GM21529 (cell line): ENCODE data around the gene TMEM108.
A peak's percentile ranks its signal among the peaks of the same experiment; 100 is the strongest.

Source experiments
- ATAC-seq: cut with Tn5 transposase; IDR thresholded peaks from one replicate; pipeline ENCODE4 v1.9.1; 2021; ENCODE audit not compliant: unreplicated experiment

Gene TMEM108

DNA sequence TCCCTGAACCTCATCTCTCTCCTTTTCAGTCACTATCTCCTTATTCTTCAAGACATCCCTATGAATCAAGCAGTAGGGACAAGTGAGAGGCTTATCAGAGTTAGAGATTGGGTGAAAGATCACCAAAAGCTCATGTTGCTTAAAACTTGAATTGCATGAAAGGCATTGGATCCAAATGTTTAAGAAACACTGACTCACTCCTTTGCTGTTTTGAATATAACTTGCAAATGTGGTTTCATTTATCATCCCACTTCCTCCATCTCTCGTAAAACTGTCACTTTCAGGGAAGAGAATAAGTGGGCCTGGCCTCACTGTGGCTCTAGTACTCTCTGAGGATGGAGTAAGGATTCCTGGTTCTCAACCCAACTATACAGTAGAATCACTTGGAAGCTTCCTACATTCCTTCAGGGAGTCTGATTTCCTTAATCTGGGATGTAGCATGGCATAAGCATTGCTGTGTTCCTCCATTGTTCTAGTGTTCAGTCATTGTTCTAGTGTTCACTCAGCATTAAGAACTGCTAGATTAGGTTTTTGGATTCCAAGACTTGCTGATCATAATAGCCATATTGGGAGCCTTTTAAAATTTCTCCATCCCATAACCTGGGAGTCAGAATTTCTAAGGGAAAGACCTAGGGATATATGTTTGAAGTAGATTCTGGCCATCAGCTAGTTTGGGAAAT lies 171.8 kb downstream of the TMEM108 start:
- ATAC-seq, result no peak

DNA sequence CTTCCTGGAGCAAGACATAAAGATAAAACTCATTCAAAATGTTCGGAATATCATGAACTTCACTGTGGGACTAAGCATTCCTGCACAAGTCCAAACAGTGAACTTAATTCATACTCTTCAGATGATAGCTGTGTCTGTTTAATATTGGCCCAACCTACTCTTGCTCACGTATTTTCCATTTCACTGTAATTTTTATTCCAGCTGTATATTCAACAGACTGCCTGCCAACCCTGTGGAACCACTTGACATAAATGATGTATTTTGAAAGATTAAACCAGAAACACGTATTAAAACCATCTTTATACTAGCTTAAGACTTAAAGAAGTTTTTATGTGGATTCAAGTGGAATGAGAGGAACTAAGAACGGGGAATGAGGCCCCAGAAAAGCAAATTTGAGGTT lies 172.5 kb downstream of the TMEM108 start:
- no peak for ATAC-seq

DNA sequence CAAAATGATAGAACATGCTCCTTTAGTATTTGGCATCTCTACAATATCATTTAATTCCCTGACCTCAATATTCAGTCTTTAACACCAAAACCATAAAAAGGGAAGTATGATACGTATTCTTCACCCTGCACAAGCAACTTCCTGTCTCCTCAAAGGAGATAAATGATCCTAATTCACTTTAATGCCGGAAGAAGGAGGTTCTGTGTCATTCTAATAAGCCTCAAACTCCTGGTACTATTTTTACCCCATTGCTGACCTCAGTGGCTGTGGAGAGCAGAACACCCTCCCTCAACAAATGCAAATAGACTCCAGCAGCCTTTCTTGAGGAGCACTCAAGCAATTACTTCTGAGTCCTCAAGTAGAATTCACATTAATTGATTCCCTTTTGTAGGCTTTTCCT lies 173.3 kb downstream of the TMEM108 start:
- ATAC-seq, result peak; percentile 95

DNA sequence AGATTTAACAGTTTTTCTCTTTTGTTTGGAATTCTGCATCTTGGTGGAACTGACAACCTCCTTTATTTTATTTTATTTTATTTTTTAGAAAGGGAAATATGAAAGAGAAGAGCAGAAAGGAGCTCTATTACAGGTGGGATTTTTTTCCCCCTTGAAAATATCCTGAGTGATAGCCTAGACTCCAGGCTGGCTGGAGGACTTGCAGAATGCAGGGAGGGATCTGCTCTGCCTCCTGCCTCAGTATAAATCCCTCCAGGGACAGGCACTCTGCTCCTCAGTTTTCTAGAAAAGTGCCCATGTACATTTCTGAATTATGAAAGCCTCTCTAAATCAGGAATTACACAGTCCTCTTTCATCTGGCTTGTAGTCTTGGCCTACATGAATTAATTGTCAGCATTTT lies 173.7 kb downstream of the TMEM108 start:
- no peak for ATAC-seq

DNA sequence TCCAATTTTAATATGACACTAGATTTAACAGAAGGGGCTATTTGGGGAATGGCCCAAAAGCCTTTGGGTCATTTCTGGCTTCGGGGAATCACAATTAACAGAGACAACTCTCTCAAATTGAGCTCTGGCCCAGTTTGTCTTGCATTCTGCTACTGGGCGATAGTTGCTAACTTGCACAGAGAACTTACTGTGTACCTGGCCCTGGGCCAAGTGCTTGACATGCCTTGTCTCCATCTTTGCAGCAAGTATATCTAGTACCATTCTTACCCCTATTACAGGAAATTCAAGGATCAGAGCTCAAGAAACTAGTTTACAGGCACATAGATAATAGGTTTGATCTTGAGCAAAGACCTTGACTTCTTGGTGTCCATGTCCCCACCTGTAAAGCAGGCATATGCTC lies 175.7 kb downstream of the TMEM108 start:
- ATAC-seq, result no peak

DNA sequence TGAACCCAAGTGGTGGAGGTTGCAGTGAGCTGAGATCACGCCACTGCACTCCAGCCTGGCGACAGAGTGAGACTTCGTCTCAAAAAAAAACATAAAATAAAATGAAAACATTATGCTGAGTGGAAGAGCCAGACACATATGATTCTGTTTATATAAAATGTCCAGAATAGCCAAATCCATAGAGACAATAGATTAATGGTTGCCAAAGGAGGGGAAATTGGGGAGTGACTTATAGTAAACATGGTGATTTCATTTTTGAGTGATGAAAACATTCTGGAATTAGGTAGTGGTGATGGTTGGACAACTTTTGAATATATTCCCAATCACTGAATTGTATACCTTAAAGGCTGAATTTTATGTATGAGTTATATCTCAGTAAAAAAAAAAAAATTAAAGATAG lies 189.6 kb downstream of the TMEM108 start:
- no peak for ATAC-seq

DNA sequence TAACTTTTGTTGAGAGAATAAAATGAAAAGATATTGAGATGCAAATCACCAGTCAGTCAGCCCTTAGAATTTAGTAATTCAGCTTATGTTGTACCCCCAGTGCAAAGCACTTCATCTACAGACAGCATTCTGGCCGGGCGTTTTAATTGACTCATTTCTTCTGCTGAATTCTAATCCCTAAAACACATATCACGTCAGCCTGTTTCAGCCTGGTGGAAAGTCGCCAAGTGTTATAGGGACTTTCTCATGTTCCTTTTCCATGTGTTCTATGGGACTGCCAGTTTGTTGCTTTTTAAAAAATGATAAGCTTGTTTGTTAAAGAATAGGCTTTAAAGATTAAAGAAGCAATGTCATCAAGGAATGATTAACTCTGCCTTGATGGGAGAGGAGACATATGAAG lies 192.0 kb downstream of the TMEM108 start:
- ATAC-seq, result no peak

DNA sequence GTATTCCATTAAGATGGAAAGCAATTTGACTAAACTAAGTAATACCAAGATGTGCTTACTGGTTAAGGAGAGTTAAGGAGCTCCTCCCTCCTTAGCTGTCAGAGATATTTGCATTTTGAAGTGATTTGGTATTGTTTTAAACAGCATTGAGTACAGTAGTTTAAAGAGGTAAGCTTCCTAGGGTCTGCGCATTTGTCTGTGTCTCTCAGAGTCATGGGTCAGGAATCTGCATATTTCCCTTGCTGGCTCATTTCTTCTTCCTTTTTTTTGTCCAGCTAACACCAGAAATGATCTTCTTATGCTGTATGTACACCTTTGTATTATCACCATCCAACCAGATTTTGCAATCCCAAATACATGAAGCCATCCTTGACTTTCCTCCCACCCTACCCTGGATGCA lies 198.7 kb downstream of the TMEM108 start:
- no peak for ATAC-seq

DNA sequence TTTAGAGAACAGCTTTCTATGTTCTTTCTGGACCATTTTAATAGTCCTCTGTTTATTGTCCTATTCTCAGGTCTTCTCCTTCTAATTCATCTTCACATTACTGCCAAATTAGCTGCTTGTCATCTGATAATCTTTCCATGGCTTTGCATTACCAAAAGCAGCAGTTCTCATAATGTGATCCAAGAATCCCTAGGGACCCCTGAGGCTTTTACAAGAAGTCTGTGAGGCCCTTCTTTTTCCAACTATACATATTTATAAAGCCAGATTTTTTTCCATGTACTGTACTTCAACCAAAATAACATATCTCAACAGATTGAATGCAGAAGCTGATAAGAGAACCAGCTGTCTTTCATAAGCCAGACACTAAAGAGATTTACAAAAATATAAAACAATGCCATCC lies 199.2 kb downstream of the TMEM108 start:
- no peak for ATAC-seq

DNA sequence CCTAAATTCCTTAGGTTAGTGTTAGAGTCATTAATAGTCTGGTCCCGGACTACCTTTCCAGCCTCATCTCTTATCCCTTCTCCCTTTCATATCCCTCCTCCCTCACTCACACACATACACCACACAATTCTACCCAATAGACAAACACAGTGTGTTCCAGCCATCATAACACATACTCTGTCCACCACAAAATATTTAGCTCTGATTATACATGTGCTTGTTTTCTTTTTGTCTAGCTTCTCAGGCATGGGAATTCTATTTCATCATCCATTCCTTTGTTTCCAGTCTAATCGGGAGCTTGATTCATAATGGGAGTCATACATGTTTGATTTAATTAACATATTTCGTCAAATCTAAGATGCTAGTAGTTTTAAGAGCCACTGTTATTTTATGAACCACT lies 199.8 kb downstream of the TMEM108 start:
- no peak for ATAC-seq

DNA sequence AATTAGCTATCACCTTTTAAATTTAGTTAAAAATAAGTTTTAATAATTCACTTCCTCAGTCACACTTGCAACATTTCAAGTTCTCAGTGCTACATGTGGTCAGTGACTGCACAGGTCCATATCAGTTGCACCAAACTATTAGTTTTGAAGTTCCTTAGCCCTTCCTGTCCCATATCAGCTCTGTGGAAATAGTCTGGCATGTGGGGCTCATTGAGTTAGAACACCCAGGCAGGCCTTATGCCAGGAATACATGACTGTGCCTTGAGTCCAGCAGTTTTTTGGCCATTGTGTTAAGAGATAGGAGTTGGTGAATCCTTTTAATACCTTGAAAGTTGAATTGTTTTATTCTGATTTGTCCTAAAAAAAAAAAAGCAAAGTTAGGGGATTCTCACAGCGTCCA lies 207.9 kb downstream of the TMEM108 start:
- no peak for ATAC-seq

DNA sequence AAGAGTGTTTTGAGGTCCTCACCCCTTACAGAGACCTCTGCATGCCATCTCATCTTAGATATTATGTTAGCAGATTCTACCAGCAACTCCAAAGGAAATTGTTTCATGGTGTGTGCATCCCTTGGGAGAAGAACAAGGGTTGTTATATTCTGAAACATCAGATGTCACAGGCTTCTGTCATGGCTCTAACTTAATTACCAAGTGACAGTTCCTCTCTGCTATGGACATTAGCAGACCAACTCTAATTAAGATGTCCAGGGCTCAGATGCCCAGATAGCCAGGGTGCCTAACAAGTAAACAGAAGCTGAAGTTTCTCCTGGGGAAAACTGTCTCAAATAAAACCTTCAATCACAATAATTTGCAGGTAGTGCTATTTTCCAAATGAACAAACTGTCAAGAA lies 208.6 kb downstream of the TMEM108 start:
- no peak for ATAC-seq

DNA sequence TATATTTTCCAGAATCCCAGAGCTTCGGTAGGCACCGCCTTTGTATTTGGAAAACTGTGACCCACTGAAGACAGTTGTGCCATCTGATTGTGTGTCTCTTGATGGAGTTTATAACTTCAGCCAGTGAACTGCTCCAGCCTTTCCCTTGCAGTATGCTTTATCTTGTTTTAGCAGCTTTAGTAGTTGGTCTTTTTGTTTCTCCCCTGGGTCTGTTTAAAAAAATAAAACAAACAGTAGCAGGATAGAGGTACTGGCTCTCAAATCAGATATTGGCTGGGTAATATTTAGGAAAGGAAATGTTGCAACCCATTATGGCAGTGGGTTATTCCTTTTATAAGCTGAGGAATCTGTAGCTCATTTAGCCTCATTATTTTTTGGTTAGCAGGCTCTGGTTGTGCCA lies 210.2 kb downstream of the TMEM108 start:
- ATAC-seq, result no peak

DNA sequence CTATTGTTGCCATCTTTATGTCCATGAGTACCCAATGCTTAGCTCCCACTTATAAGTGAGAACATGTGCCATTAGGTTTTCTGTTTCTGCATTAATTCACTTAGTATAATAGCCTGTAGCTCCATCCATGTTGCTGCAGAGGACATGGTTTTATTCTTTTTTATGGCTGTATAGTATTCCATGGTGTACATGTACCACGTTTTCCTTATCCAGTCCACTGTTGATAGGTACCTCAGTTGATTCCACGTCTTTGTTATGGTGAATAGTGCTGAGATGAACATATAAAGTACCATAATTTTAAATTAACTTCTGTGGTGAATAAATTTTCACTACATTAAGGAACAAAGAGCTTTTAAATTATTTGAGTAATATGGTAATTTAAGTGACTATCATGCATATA lies 211.3 kb downstream of the TMEM108 start:
- ATAC-seq, result no peak

DNA sequence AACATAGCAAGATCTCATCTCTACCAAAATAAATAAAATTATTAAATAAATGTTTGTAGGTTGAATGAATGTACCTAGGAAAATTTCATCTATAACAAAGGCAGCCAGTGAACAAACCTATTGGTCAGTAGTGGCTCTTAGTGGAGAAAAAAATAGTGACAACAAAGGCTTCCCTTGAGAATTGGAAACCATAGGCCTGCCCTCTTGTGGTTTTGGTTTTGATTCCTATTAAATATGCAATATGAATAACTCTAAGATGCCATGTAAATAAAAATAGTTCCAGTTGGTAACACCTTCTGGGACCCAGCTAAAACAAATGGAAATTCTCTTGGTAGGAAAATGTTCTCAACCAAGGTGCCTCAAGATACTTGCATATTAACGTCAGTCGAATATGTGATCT lies 216.0 kb downstream of the TMEM108 start:
- ATAC-seq, result no peak

DNA sequence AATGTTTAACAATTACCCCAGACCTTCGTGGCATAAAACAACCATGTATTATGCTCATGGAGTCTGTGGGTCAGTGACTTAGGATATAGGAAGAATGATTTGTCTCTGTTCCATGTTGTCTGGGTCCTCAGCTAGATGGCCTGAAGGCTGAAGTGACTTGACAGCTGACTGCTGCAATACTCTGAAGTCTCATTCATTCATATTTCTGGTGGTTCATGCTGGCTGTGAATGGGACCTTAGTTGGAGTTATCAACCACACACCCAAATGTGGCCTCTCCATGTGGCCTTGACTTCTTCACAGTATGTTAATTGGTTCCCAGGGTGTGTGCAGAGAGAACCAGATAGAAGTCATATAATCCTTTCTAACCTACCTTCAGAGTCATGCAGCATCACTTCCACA lies 216.5 kb downstream of the TMEM108 start:
- no peak for ATAC-seq

DNA sequence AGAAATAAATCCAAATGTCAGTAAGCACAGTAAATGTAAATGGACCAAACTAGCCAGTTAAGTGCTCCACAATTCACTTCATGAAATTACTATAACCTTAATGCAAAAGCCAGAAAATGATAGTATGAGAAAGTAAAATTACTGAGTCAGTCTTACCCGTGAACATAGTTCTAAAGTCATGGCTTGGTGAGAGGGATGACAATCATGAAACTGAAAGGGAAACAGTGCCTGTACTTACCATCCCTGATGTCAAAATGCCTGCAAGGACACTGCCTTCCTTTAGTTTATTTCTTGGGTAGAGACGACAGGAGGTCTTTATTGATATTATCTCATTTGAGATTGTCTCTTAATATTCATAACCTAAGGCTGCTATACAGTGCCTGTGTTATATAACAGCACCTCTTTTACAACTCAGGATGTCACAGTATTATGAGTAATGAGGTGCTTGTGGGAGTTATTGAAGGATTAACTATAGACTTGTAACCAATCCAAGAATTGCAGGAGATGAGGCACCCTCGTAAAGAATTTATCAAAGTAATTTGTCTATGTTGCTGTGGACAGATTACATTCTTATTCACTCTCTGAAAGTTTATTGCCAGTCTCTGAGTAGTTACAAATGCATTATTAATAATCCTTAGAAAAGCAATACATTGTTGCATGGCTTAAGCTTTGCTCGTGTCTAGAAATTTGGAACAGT lies 218.7 kb downstream of the TMEM108 start:
- peak; percentile 82 for ATAC-seq

DNA sequence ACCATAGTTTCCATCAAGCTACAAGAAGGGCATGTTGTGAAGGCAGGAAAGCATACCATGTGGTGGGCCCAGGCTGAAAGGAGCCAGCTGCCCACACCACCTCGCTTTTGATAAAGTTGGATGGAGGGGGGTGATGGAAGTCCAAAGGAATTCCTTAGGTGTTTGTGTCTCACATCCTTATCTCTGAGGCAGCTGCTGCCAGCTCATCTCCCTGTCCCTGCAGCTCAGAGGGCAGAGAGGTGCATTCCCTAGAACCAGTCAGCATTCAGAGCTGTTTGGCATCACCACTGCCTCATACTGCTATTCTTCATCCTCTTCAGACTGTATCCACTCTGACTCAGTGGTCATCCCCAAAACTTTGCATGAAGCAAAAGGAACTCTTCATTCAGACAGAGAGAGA lies 220.2 kb downstream of the TMEM108 start:
- no peak for ATAC-seq

DNA sequence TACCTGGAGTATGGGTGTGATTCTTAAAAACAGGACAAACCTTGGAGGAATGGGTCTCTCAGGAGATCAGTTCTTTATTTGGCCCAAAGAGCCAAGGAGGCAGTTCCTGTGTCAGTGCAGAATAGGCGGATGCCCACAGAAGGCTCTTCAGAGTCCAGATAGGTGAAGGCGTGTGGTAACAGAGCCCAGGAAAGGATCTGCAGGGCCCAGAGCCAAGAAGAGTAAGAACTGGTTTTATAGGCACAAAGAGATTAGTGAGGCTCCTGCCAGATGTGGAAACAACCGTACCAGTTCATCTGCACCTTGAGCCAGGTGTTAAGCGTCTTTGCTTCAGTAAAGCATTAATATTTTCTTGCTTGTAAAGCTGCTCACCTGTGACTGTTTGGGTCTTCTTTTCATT lies 221.6 kb downstream of the TMEM108 start:
- no peak for ATAC-seq

DNA sequence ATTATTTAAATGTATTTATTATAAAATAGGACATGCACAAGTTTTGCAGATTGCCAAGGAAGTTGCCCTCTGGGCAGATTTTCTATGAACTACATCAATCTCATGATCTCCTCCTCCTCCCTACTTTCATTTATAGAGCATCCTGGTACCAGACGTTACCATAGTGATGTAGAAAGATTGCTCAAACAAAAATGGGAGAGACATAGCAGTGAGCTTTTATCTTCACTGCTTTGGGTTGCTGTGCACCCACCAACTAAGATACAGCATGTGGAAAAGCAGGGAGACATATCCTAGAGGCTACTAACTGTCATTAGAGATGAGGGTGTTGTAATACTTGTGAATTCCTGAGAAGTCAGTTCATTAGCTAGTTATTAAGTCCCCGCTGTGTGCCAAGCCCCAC lies 224.1 kb downstream of the TMEM108 start:
- no peak for ATAC-seq

DNA sequence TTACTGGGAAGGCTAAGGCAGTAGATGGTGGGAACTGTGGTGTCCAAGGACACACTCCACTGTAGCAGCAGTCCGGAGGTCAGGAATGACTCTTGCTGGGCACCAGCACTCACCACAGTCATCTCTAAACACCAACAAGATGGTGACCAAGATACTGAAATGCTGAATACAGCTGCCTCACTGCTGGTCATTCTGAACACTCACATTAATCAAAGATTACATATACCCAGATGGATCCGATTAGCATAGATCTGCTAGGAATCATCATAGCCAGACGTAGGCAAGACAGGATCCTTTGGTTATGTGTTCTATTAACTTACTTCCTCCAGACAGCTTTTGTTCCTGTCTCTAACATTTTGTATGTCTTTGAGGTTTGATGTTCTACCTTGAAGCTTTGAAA lies 226.7 kb downstream of the TMEM108 start:
- ATAC-seq, result no peak

DNA sequence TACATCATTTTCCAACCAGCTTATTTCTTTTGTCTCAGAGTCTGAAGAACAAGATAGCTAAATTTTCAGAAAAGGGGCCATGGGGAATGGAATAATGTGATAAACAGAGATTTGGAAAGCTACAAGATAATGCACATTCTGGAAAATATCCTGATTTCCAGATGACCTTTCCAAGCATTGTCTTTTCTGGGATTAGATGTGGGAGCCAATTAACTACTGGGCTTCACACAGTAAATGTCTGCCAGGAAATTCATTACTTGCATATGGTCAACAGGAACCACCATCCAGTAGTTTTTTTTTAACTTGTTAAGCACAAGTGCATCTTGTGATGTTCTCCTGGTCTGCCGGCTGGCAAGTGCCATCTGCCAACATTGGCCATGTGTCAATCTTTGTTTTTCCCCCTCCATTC lies 230.5 kb downstream of the TMEM108 start:
- ATAC-seq, result no peak

DNA sequence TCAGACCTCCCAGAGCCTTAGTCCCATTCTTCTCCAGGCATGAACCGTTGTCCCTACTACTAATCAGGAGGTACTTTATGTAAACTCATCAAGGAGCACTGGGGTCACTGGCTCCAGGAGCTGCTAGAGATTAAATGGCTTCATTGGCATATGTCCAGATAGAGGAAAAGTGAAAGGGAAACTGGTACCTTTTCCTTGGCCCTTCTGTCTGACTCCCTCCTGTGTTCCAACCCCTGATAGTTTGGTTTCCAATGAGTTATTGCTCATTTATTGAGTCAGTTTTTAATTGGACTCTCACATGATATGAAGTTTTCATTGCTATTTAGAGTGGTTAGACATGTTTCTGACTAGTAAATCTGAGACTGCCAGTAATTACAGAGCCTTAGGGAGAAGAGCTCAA lies 231.2 kb downstream of the TMEM108 start:
- ATAC-seq, result no peak
